Activated CD4-positive, alpha-beta T cell treated with anti-CD3 and anti-CD28 coated beads for 36 hours (primary cell): ENCODE data around the gene ATP8A1. TPM values are rescaled to one million over a fixed set of nuclear protein-coding genes. Genes with fewer than 3 reads are reported as not detected.

Experiments
- ATAC-seq: fragments of 200-7000 bp; cut with Tn5 transposase; one replicate; pipeline ENCODE4 v1.10.0; 2021; ENCODE audit warnings: mild to moderate bottlenecking, moderate library complexity
- CTCF ChIA-PET: fragments of 350-600 bp; sonication (Branson Sonifier 250); formaldehyde crosslinking; loops from one replicate; lab custom pipeline; 2021; ENCODE audit warnings: antibody characterized with exemption; lab: Charles Lee
- POLR2A ChIA-PET: fragments of 350-600 bp; sonication (Branson Sonifier 250); formaldehyde crosslinking; loops from one replicate; lab custom pipeline; 2021; ENCODE audit warnings: antibody characterized with exemption, inconsistent platforms; lab: Charles Lee
- DNase-seq: peaks from one replicate; pipeline ENCODE4 v3.0.0-alpha.2; 2020
- H3K27ac Mint-ChIP-seq: one replicate; pipeline ENCODE4 v1.8.0; 2021; ENCODE audit warnings: mixed read lengths
- H3K27me3 Mint-ChIP-seq: one replicate; pipeline ENCODE4 v1.8.0; 2021; ENCODE audit warnings: mixed read lengths
- H3K36me3 Mint-ChIP-seq: one replicate; pipeline ENCODE4 v1.8.0; 2021; ENCODE audit warnings: low read depth, mixed read lengths
- H3K4me1 Mint-ChIP-seq: one replicate; pipeline ENCODE4 v1.8.0; 2021; ENCODE audit warnings: mixed read lengths
- H3K4me3 Mint-ChIP-seq: one replicate; pipeline ENCODE4 v1.8.0; 2021; ENCODE audit warnings: mild to moderate bottlenecking, moderate library complexity, mixed read lengths
- H3K9me3 Mint-ChIP-seq: one replicate; pipeline ENCODE4 v1.8.0; 2021; ENCODE audit warnings: low read depth, mixed read lengths
- intact Hi-C, 2 experiments: fragments of 100-400 bp; cut with DNase I in 1 of 2; cut with micrococcal nuclease in 1 of 2; formaldehyde crosslinking; loops; one replicate each; pipeline versions ENCODE4 v1.14.2 to v1.15.1; 2022 to 2024; cut with DNase I, micrococcal nuclease
- total RNA-seq, 2 experiments: library from RNA; stranded (reverse); gene quantifications; one replicate each; pipeline ENCODE4 v1.2.3, GENCODE V29; 2021

Gene ATP8A1
- total RNA-seq, 2 experiments from 2014 or later = 15.1 to 21.1 TPM

GRCh38 chr4:42543762-42544161 lies 113.1 kb downstream of the ATP8A1 start:
- Mint-ChIP-seq H3K36me3 (peaks cover 21% of the 10 kb centered on the region), H3K27me3 (no peaks in the 10 kb centered on the region), H3K27ac (no peak overlapping the region), H3K9me3 (peaks cover 2% of the 10 kb centered on the region), H3K4me3 (no peak overlapping the region), H3K4me1 (no peaks in the 10 kb centered on the region)
- ChIA-PET CTCF (interaction anchor here (0.6 to 1.2 kb wide), 3 partner anchors 10 to 225 kb away, joined by 3 to 4 read pairs (median 3); no protein-coding TSS in a partner anchor), POLR2A (no interaction called here)
- intact Hi-C loops = no loop called here
- ATAC-seq = no peak
- no peak for DNase-seq

- no peaks in the 10 kb centered on the region for H3K27me3 Mint-ChIP-seq
- H3K27ac Mint-ChIP-seq = no peak overlapping the region
- H3K4me3 Mint-ChIP-seq = no peak overlapping the region
- POLR2A ChIA-PET = no interaction called here
- CTCF ChIA-PET = interaction anchor here (1.5 kb wide), 1 partner anchor 23 kb away, joined by 5 read pairs; no protein-coding TSS in a partner anchor
- H3K4me1 Mint-ChIP-seq = no peaks in the 10 kb centered on the region
- DNase-seq = no peak
- ATAC-seq = no peak
- peaks cover 2% of the 10 kb centered on the region for H3K9me3 Mint-ChIP-seq
- peaks cover 22% of the 10 kb centered on the region for H3K36me3 Mint-ChIP-seq
- intact Hi-C loops = no loop called here
These were observed 113.8 kb downstream of the ATP8A1 start for GRCh38 chr4:42543126-42543525.

GRCh38 chr4:42541647-42542046 lies 115.3 kb downstream of the ATP8A1 start:
- CTCF ChIA-PET = interaction anchor here (1.2 kb wide), 1 partner anchor 27 kb away, joined by 3 read pairs; no protein-coding TSS in a partner anchor
- POLR2A ChIA-PET = no interaction called here
- Mint-ChIP-seq H3K27me3 (no peaks in the 10 kb centered on the region), H3K27ac (no peak overlapping the region), H3K36me3 (peaks cover 26% of the 10 kb centered on the region), H3K4me1 (peaks cover 6% of the 10 kb centered on the region), H3K4me3 (no peak overlapping the region), H3K9me3 (peaks cover 2% of the 10 kb centered on the region)
- DNase-seq (no peak), ATAC-seq (no peak)
- intact Hi-C loops = no loop called here

- H3K27me3 Mint-ChIP-seq = no peaks in the 10 kb centered on the region
- ATAC-seq = no peak
- no peak overlapping the region for H3K4me3 Mint-ChIP-seq
- ChIA-PET CTCF (interaction anchor here (0.6 kb wide), 1 partner anchor 250 kb away, joined by 5 read pairs; no protein-coding TSS in a partner anchor), POLR2A (no interaction called here)
- H3K36me3 Mint-ChIP-seq = peaks cover 35% of the 10 kb centered on the region
- no peak for DNase-seq
- no peaks in the 10 kb centered on the region for H3K9me3 Mint-ChIP-seq
- H3K27ac Mint-ChIP-seq = no peak overlapping the region
- intact Hi-C loops = no loop called here
- H3K4me1 Mint-ChIP-seq = peaks cover 11% of the 10 kb centered on the region
These were observed 123.9 kb downstream of the ATP8A1 start for GRCh38 chr4:42533042-42533441.

GRCh38 chr4:42531341-42532030 lies 125.4 kb downstream of the ATP8A1 start:
- no peak overlapping the region for H3K4me3 Mint-ChIP-seq
- no peak for ATAC-seq

GRCh38 chr4:42523066-42523718 lies 133.7 kb downstream of the ATP8A1 start:
- intact Hi-C loops = loop anchor here in 1 of 2 experiments (2.0 to 5.0 kb wide), 2 partner anchors 828 to 1241 kb away; no protein-coding TSS in a partner anchor
- ChIA-PET POLR2A (no interaction called here), CTCF (interaction anchor here (0.6 to 1.7 kb wide), 2 partner anchors 241 to 402 kb away, joined by 5 to 6 read pairs; no protein-coding TSS in a partner anchor)
- no peaks in the 10 kb centered on the region for H3K9me3 Mint-ChIP-seq
- no peaks in the 10 kb centered on the region for H3K4me1 Mint-ChIP-seq
- H3K27me3 Mint-ChIP-seq = no peaks in the 10 kb centered on the region
- no peak for DNase-seq
- no peak for ATAC-seq
- no peak overlapping the region for H3K27ac Mint-ChIP-seq
- peaks cover 9% of the 10 kb centered on the region for H3K36me3 Mint-ChIP-seq
- H3K4me3 Mint-ChIP-seq = no peak overlapping the region

More at GRCh38 chr4:42531341-42532030, 125.4 kb downstream of the ATP8A1 start:
- ChIA-PET POLR2A (no interaction called here), CTCF (no interaction called here)
- DNase-seq = no peak
- Mint-ChIP-seq H3K36me3 (peaks cover 31% of the 10 kb centered on the region), H3K9me3 (no peaks in the 10 kb centered on the region), H3K27me3 (no peaks in the 10 kb centered on the region), H3K27ac (no peak overlapping the region), H3K4me1 (peaks cover 5% of the 10 kb centered on the region)
- intact Hi-C loops = no loop called here

GRCh38 chr4:42519803-42520417 lies 137.0 kb downstream of the ATP8A1 start:
- ATAC-seq (peak; percentile 49), DNase-seq (peak; percentile 65)
- no peak overlapping the region for H3K4me3 Mint-ChIP-seq

GRCh38 chr4:42515156-42515884 lies 141.6 kb downstream of the ATP8A1 start:
- DNase-seq (no peak), ATAC-seq (no peak)
- peaks cover 2% of the 10 kb centered on the region for H3K4me1 Mint-ChIP-seq
- ChIA-PET POLR2A (no interaction called here), CTCF (no interaction called here)
- no peaks in the 10 kb centered on the region for H3K27me3 Mint-ChIP-seq
- intact Hi-C loops = loop anchor here in 1 of 2 experiments (5.0 kb wide), 2 partner anchors 143 to 823 kb away; no protein-coding TSS in a partner anchor
- H3K9me3 Mint-ChIP-seq = no peaks in the 10 kb centered on the region
- peaks cover 3% of the 10 kb centered on the region for H3K36me3 Mint-ChIP-seq
- H3K27ac Mint-ChIP-seq = no peak overlapping the region
- no peak overlapping the region for H3K4me3 Mint-ChIP-seq

More at GRCh38 chr4:42519803-42520417, 137.0 kb downstream of the ATP8A1 start:
- ChIA-PET CTCF (interaction anchor here (0.6 to 5.0 kb wide), 27 partner anchors 10 to 1338 kb away, joined by 3 to 56 read pairs (median 3); no protein-coding TSS in a partner anchor), POLR2A (no interaction called here)
- Mint-ChIP-seq H3K4me1 (peaks cover 2% of the 10 kb centered on the region), H3K27me3 (no peaks in the 10 kb centered on the region), H3K36me3 (peaks cover 9% of the 10 kb centered on the region), H3K9me3 (no peaks in the 10 kb centered on the region), H3K27ac (no peak overlapping the region)
- intact Hi-C loops = loop anchor here (1.0 to 5.0 kb wide), 7 partner anchors 148 to 1238 kb away; no protein-coding TSS in a partner anchor

- ATAC-seq (no peak), DNase-seq (no peak)
- ChIA-PET POLR2A (no interaction called here), CTCF (interaction anchor here (0.7 kb wide), 1 partner anchor 270 kb away, joined by 4 read pairs; no protein-coding TSS in a partner anchor)
- Mint-ChIP-seq H3K4me1 (peaks cover 2% of the 10 kb centered on the region), H3K4me3 (no peak overlapping the region), H3K27me3 (no peaks in the 10 kb centered on the region), H3K9me3 (no peaks in the 10 kb centered on the region), H3K27ac (no peak overlapping the region), H3K36me3 (peaks cover 6% of the 10 kb centered on the region)
- intact Hi-C loops = no loop called here
These were observed 143.0 kb downstream of the ATP8A1 start for GRCh38 chr4:42513748-42514492.

GRCh38 chr4:42512226-42512625 lies 144.7 kb downstream of the ATP8A1 start:
- DNase-seq (no peak), ATAC-seq (no peak)
- H3K27me3 Mint-ChIP-seq = no peaks in the 10 kb centered on the region
- H3K4me1 Mint-ChIP-seq = peaks cover 2% of the 10 kb centered on the region
- intact Hi-C loops = no loop called here
- H3K4me3 Mint-ChIP-seq = no peak overlapping the region
- H3K36me3 Mint-ChIP-seq = peaks cover 9% of the 10 kb centered on the region
- ChIA-PET POLR2A (no interaction called here), CTCF (interaction anchor here (1.1 to 1.5 kb wide), 2 partner anchors 12 to 111 kb away, joined by 3 to 5 read pairs; no protein-coding TSS in a partner anchor)
- no peak overlapping the region for H3K27ac Mint-ChIP-seq
- H3K9me3 Mint-ChIP-seq = no peaks in the 10 kb centered on the region
